ENCODE results near the gene BSX.

DNA sequence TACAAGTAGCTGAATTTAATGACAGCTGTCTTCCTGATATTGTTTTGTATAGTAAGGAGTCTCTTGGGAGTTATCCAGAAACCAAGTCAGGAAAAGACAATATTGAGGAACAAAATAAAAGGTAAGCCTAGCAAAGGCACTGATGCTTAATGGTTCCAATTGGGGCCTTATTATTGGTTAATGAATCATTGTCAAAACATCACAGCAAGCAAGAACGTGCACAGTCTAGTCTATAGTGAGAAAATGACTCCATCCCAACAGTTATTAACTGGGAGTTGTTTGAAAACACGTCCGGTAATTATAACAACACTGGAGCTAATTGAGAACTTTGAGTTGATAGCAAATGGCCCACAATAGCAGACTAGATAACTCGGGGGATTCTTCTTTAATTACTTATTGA, 17.7 kb downstream of the BSX start:
- no peak for TF ChIP-seq CTCF (IDR thresholded peaks at IDR 0.05 in 8 of 11, conservative IDR thresholded peaks at IDR 0.05 in 3 of 11)
- TF ChIP-seq POLR2A (IDR thresholded peaks at IDR 0.05) = no peak
- no peak for TF ChIP-seq POLR2AphosphoS5 (IDR thresholded peaks at IDR 0.05)

All from spleen (tissue), 7 donors.